ENCODE results near the gene COL23A1. TPM values are rescaled to one million over a fixed set of nuclear protein-coding genes. Genes with fewer than 3 reads are reported as not detected.

The COL23A1 gene
- total and polyA plus RNA-seq, 2 donors (not counting 1 experiment from before 2014, with no cell fraction given), result 0.20 TPM; not detected in 1

DNA sequence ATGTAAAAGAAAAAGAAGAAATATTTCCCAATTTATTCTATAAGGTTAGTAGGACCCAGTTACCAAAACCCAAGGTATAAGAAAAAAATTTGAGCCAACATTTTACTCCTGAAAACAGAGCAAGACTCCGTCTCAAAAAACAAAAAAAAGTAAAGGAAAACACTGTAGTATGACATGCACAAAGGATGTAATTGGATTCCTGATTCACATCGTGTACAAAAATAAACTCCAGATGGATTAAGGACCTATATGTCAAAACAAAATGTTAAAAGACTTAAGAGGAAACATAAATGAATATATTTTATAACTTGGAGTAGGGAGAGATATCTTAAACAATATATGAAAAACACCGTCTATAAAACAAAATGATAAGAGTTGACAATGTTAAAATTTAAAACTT, 371.4 kb downstream of the COL23A1 start:
- peaks cover 7 to 13% of the 10 kb centered on the region in 2 donors for H3K4me1 ChIP-seq (ENCODE audit: control insufficient read depth in 2 of 2, insufficient read depth in 2 of 2, low read length in 2 of 2)
- no peaks in the 10 kb centered on the region for H3K9me3 ChIP-seq (ENCODE audit: control extremely low read depth in 1 of 3, control insufficient read depth in 2 of 3, insufficient read depth in 1 of 3, low read length in 2 of 3)
- H3K79me2 ChIP-seq (ENCODE audit: control insufficient read depth, insufficient read depth, low read length), result peaks cover 23% of the 10 kb centered on the region
- Mint-ChIP-seq H3K27ac (no peak overlapping the region), H3K4me3 (no peak overlapping the region), H3K9me3 (ENCODE audit: insufficient read depth) (no peaks in the 10 kb centered on the region), H3K27me3 (no peaks in the 10 kb centered on the region), H3K4me1 (peaks cover 21% of the 10 kb centered on the region)
- H3K27me3 ChIP-seq (replicated peaks in 1 of 4; ENCODE audit: control extremely low read depth in 1 of 4, control insufficient read depth in 3 of 4, insufficient read depth in 4 of 4, low read length in 3 of 4), result no peaks in the 10 kb centered on the region
- ATAC-seq (ENCODE audit: low read depth) (no peak), DNase-seq (no peak)
- 100% methylated on average over 1 of the region's 3 CpGs for WGBS (ENCODE audit: insufficient coverage)
- peaks cover 42% of the 10 kb centered on the region for H4K20me1 ChIP-seq (ENCODE audit: control insufficient read depth, insufficient read depth, low read length, poor library complexity, severe bottlenecking)
- intact Hi-C loops (cut with micrococcal nuclease), result no loop called here
- no peak overlapping the region for H2AFZ ChIP-seq (ENCODE audit: insufficient read depth, low read depth, low read length, poor library complexity, severe bottlenecking)
- TF ChIP-seq, protein P1, sequence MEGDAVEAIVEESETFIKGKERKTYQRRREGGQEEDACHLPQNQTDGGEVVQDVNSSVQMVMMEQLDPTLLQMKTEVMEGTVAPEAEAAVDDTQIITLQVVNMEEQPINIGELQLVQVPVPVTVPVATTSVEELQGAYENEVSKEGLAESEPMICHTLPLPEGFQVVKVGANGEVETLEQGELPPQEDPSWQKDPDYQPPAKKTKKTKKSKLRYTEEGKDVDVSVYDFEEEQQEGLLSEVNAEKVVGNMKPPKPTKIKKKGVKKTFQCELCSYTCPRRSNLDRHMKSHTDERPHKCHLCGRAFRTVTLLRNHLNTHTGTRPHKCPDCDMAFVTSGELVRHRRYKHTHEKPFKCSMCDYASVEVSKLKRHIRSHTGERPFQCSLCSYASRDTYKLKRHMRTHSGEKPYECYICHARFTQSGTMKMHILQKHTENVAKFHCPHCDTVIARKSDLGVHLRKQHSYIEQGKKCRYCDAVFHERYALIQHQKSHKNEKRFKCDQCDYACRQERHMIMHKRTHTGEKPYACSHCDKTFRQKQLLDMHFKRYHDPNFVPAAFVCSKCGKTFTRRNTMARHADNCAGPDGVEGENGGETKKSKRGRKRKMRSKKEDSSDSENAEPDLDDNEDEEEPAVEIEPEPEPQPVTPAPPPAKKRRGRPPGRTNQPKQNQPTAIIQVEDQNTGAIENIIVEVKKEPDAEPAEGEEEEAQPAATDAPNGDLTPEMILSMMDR (IDR thresholded peaks at IDR 0.05), result no peak
- TF ChIP-seq EZH2 (IDR thresholded peaks at IDR 0.05; ENCODE audit: borderline replicate concordance, insufficient read depth, low read depth, low read length, poor library complexity, severe bottlenecking), result no peak
- POLR2A ChIA-PET, result no interaction called here
- CTCF ChIA-PET, result no interaction called here
- peaks cover 0 to 65% of the 10 kb centered on the region in 2 experiments for H3K36me3 ChIP-seq (replicated peaks in 1 of 2; ENCODE audit: control extremely low read depth in 1 of 2, control insufficient read depth in 1 of 2, extremely low read depth in 1 of 2, insufficient read depth in 2 of 2, low read length in 1 of 2)
- H3K9ac ChIP-seq (ENCODE audit: low read length), result no peak overlapping the region
- no peak overlapping the region for H3K4me2 ChIP-seq (replicated peaks; ENCODE audit: low read depth, low read length, poor library complexity, severe bottlenecking)
- no peak overlapping the region for H3K4me3 ChIP-seq (ENCODE audit: control extremely low read depth in 1 of 5, extremely low read depth in 1 of 5, insufficient read depth in 1 of 5, low read depth in 2 of 5, low read length in 4 of 5)
- peak overlapping the region in 1 of 2 donors; percentile 30 for H3K27ac ChIP-seq (ENCODE audit: low read length in 2 of 2)

DNA sequence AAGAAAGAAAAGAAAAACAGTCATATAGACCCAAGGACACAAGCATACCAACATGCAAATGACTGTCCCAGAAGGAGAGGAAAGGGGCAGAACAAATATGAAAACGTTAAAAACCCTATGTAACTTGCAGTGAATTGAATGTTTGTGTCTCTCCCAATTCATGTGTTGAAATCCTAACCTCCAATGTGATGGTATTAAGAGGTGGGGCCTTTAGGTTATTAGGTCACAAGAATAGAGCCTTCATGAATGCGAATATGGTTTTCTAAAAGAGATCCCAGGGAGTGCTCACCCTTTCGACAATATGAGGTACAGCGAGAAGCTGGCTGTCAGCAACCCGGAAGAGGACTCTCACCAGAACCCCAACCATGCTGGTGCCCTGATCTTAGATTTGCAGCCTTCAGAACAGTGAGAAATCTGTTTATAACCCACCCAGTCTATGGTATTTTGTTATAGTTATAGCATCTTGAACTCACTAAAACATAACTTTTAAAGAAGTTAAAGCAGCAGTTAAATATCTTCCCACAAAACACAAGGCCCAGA, 371.9 kb downstream of the COL23A1 start:
- no peak overlapping the region for H3K27ac Mint-ChIP-seq
- WGBS (ENCODE audit: insufficient coverage), result 75% methylated on average over 4 of the region's 5 CpGs
- peaks cover 0 to 65% of the 10 kb centered on the region in 2 experiments for H3K36me3 ChIP-seq (replicated peaks in 1 of 2; ENCODE audit: control extremely low read depth in 1 of 2, control insufficient read depth in 1 of 2, extremely low read depth in 1 of 2, insufficient read depth in 2 of 2, low read length in 1 of 2)
- H3K9me3 Mint-ChIP-seq (ENCODE audit: insufficient read depth), result no peaks in the 10 kb centered on the region
- ATAC-seq (ENCODE audit: low read depth), result no peak
- H3K79me2 ChIP-seq (ENCODE audit: control insufficient read depth, insufficient read depth, low read length), result peaks cover 19% of the 10 kb centered on the region
- no peak overlapping the region for H3K4me2 ChIP-seq (replicated peaks; ENCODE audit: low read depth, low read length, poor library complexity, severe bottlenecking)
- CTCF ChIA-PET, result no interaction called here
- TF ChIP-seq, protein P1 (IDR thresholded peaks at IDR 0.05), result no peak
- no peak for TF ChIP-seq EZH2 (IDR thresholded peaks at IDR 0.05; ENCODE audit: borderline replicate concordance, insufficient read depth, low read depth, low read length, poor library complexity, severe bottlenecking)
- H3K27me3 Mint-ChIP-seq, result no peaks in the 10 kb centered on the region
- H3K9me3 ChIP-seq (ENCODE audit: control extremely low read depth in 1 of 3, control insufficient read depth in 2 of 3, insufficient read depth in 1 of 3, low read length in 2 of 3), result no peaks in the 10 kb centered on the region
- H3K9ac ChIP-seq (ENCODE audit: low read length), result no peak overlapping the region
- no peak overlapping the region for H3K4me3 ChIP-seq (ENCODE audit: control extremely low read depth in 1 of 5, extremely low read depth in 1 of 5, insufficient read depth in 1 of 5, low read depth in 2 of 5, low read length in 4 of 5)
- POLR2A ChIA-PET, result no interaction called here
- peaks cover 42% of the 10 kb centered on the region for H4K20me1 ChIP-seq (ENCODE audit: control insufficient read depth, insufficient read depth, low read length, poor library complexity, severe bottlenecking)
- H3K4me1 Mint-ChIP-seq, result peaks cover 21% of the 10 kb centered on the region
- peaks cover 7 to 13% of the 10 kb centered on the region in 2 donors for H3K4me1 ChIP-seq (ENCODE audit: control insufficient read depth in 2 of 2, insufficient read depth in 2 of 2, low read length in 2 of 2)
- no peak overlapping the region for H2AFZ ChIP-seq (ENCODE audit: insufficient read depth, low read depth, low read length, poor library complexity, severe bottlenecking)
- H3K4me3 Mint-ChIP-seq, result no peak overlapping the region
- H3K27me3 ChIP-seq (replicated peaks in 1 of 4; ENCODE audit: control extremely low read depth in 1 of 4, control insufficient read depth in 3 of 4, insufficient read depth in 4 of 4, low read length in 3 of 4), result no peaks in the 10 kb centered on the region
- intact Hi-C loops (cut with micrococcal nuclease), result no loop called here
- no peak for DNase-seq
- H3K27ac ChIP-seq (ENCODE audit: low read length in 2 of 2), result peak overlapping the region in 1 of 2 donors; percentile 30

Data from B cell (primary cell).